Testis (tissue), 2 donors: ENCODE results near the gene DAPL1.

Source experiments
- CTCF ChIP-seq, 3 experiments: fragments of 450-650 bp in 2 of 3; fragments of 200-600 bp in 1 of 3; sonication (generic) in 1 of 3; IDR thresholded peaks; one replicate each; pipeline ENCODE4 v1.5.1; 2016 to 2019; ENCODE audit warnings: antibody characterized with exemption in 3 of 3, mild to moderate bottlenecking in 2 of 3, moderate library complexity in 1 of 3
- POLR2A ChIP-seq: fragments of 450-650 bp; IDR thresholded peaks from one replicate; pipeline ENCODE4 v1.6.1; 2017; ENCODE audit warnings: antibody characterized with exemption, mild to moderate bottlenecking, moderate library complexity

GRCh38 chr2:158805255-158805654, 10.1 kb downstream of the DAPL1 start:
- TF ChIP-seq CTCF (IDR thresholded peaks at IDR 0.05): no peak
- TF ChIP-seq POLR2A: no peak
